8988T (cell line): ENCODE measurements around the gene CCDC88A.
"Not testable (repeated sequence)": the region's sequence is repeated elsewhere in the genome, so short reads cannot be mapped to it uniquely, and the experiment has no call there.

Experiments used
- DNase-seq: peaks from one replicate; pipeline ENCODE4 v3.0.0; 2011

CCDC88A gene

DNA sequence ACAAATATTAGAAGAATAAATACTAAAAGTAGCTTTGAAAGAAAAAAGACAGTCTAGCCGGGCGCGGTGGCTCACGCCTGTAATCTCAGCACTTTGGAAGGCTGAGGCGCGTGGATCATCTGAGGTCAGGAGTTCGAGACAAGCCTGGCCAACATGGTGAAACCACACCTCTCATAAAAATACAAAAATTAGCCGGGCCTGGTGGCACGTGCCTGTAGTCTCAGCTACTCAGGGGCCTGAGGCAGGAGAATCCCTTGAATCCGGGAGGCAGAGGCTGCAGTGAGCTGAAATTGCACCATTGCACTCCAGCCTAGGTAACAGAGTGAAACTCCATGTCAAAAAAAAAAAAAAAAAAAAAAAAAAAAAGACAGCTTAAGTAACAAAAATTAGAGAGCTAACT is 34.1 kb downstream of the CCDC88A start:
- DNase-seq: not testable (repeated sequence)

DNA sequence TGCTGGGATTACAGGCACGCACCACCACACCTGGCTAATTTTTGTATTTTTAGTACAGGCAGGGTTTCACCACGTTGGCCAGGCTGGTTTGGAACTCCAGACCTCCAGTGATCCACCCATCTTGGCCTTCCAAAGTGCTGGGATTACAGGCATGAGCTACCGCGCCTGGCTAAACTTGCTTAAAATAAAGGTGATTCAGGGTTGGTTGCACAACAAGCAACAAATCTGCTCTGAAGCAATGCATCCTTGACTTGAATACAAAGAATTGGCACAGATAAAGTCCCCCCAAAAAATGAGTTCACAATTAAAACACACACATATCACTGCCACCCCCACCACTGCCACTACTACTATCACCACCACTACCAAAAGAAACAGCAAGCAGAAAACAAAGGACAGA is 34.9 kb downstream of the CCDC88A start:
- no peak for DNase-seq

DNA sequence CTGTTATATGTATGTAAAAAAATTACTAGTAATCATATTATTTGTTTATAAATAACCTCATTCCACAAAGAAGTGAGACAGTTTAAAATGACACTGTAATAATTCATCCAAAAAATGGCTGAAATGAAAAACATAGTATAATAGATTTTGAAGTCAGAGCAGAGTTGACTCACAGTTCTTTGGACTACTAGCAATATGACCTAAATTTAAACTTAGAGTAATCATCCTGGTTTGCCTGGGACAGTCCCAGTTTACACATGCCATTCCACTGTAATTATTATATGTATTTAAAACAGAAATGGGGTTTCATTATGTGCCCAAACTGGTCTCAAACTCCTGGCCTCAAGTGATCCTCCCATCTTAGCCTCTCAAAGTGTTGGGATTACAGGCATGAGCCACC is 48.3 kb downstream of the CCDC88A start:
- DNase-seq: no peak

DNA sequence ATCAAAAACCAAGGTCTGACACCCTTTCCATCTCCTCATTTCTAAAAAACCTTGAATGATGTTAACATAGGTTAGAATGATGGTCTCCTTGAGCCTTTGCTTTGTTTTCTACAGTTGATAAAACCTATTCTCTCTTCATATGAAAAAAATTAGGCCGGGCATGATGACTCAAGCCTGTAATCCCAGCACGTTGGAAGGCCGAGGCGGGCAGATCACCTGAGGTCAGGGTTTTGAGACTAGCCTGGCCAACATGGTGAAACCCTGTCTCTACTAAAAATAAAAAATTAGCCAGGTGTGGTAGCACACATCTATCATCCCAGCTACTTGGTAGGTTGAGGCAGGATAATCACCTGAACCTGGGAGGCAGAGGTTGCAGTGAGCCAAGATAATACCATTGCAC is 49.4 kb downstream of the CCDC88A start:
- DNase-seq: no peak

DNA sequence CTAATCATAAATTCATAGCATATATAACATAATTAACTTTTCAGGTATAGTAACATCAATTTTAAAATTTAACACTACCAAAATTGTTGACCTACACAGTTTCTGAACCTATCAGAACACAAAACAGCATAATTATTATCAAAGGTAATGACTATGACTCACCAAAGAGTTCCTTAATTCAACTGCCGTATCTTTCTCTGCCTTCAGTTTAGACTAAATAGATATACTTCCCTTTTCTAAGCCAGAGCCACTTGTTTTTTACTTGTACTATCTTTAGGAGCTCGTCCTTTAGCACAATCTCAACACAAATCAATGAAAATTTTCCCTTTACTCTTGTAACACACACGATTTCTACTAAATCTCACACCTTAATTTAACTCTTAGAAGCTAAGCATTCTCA is 54.4 kb downstream of the CCDC88A start:
- DNase-seq: no peak

DNA sequence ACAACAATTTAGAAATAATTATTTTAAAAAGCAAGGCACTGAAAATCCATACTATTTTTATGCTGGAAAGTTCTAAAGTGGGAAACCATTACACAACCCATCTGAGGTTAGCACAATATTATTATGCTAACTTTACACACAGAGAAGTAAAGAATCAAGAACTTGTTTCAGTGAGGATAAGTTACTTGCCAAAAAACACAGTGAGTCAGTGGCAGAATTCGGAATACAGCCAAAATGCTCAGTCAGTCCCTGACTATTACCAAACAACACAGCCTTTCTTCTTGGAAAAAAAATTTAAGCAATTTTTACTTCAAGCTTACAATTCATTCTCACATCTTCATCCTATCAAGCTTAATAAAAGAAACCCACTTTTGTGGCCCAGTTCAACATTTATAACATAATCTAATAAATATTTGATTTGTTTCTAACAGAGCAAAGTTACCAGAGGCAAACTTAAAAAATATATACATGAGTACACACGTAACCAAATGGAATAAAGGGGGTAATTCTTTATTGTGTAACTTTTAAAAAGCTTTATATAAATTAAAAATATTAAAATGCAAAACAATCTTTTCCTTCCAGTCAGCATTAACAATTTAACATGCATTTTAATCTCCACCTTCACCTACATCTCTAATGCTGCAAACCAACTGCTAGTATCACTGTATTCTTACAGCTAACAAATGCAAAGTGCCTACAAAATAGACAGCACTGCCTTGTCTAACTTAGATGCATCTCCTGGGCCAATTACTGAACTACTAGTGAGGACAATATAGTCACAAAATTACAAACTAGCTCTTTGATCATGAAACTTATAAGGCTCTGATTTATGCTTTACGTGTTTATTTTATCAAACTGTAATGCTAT is 55.2 kb downstream of the CCDC88A start:
- DNase-seq: no peak

DNA sequence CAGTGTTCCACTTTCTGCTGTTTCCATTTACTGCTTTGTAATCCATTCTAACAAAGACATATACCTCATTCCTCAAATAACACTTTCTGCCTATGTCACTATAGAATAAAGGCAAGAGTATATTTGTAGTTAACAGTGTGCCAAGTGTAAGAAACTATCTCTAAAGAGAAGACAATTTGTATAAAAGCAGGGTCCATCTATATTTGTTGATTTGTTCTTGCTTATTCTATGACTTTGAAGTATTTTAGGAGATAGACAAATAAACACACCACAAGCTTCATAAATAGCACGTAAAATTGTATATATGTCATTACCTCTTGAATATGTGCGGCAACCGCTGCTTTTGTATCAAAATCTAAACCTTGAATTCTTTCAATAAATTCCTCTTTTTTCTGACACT is 56.0 kb downstream of the CCDC88A start:
- DNase-seq: no peak

DNA sequence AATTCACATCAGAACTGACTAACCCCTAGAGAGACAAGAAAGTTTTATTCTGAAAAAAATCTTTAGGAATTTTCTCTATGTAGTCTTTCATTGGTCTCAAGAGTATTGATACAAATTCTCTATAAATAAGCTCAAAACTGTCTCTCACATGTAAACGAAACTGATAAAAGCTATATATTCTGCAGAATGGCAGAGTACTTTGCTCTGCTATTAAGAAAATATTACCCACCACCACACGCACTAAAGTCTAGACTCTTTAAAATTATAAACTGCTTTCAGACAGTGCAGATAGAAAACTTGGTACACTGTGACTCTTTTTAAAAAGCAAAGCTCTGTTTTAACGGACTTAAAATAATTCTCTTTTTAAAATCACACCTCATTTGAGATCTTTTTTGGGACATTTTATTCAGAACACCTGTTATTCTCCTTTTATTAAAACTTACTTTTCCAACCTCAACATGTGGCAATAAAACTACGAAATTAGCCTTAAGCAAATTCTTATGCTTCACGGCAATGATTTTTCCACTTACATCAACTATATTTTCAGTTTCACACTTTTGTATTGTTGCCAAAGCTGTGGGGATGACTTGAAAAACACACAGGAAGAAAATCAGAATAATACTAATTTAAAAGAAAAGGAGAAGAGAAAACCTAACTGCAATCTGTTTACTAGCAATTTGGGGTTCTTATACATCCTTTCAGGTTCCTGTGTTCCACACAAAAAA is 58.0 kb downstream of the CCDC88A start:
- DNase-seq: no peak

DNA sequence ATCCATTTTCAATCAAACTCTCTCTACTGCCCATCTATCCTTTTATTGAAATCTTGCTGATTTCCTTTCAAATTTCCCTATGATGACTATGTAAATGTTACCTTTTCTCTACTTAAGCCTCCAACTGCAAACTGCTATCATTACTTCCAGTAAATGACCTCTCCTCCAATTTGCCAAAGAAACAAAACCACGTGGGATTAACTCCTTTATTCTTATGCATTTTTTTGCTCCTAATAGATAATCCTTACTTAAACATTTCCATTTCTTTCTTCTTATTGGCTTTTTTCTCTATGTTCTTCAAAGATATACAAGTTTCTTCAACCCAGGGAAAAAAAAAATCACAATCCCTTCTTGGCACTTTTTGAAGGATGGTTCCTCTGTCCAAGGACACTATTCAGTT is 61.2 kb downstream of the CCDC88A start:
- DNase-seq: no peak

DNA sequence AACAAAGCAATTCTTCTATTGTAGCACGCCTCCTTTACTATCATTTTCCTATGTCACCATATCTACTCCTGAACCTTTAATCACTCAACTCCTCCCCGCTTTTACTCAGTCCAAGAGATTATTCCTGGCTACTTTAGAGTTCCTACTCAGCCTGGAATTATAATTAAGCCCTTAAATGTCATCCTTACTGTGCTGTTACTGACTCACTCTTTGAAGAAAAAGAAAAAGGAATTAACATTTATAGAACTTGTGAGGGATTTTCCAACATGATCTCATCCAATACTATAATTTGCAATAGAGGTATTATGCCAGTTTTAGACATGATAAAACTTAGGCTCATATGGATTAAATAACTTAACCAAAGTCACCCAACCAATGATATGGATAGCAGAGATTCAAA is 61.7 kb downstream of the CCDC88A start:
- DNase-seq: no peak

DNA sequence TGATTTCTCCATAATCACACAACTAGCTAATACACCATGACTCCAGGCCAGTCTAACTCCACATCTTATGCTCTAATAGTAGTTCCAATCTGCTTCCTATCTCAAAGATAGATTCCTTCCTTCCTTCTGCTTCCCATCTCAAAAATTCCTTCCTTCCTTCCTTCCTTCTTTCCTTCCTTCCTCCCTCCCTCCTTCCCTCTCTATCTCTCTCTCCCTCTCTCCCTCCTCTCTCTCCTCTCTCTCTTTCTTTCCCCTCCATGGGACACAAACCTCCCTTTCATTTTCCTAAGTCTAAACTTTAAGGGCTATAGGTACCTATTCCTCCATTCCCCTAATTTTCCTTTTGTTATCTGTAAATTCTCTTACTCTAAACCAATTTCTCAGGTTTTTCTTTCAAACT is 62.5 kb downstream of the CCDC88A start:
- DNase-seq: no peak

DNA sequence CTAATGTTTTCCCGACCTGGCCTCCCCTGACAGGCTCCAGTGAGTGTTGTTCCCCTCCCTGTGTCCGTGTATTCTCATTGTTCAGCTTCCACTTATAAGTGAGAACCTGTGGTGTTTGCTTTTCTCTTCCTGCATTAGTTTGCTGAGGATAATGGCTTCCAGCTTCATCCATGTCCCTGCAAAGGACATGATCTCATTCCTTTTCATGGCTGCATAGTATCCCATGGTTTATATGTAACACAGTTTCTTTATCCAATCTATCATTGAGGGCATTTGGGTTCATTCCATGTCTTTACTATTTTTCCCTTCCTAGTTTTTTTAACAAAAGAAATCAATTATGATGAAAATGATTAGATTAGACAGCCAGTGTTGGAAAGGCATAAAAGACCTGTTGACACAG is 63.5 kb downstream of the CCDC88A start:
- DNase-seq: not testable (repeated sequence)

DNA sequence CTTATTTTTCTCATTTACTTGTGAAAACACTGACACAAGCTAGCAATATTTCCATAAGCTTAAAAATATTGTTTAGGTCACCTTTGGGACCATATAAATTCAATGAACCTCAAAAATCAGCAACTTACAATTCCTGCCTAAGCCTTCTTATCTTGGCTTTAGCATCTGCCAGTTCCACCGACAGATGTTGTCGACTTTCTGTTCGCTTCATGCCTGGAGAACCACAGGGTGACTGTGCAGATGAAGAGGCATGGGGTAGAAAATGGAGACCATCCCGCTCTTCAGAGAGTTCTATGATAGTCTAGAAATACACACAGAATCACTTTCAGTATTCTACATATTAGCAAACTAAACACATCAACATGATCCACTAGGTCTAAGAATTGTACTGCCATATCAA is 64.2 kb downstream of the CCDC88A start:
- DNase-seq: no peak

DNA sequence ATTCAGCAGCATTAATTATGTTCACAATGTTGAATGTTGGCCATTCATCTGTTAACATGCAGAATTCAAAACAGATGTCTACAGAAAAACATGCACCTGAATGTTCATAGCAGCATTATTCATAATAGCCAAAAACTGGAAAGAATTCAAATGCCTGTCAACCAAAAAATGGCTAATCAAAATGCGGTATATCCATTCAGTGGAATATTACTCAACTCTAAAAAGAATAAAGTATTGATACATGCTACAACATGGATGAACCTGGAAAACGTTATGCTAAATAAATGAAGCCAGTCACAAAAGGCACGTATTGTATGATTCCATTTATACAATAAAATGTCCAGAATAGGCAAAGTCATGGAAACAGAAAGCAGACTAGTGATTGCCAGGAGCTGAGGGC is 68.0 kb downstream of the CCDC88A start:
- no peak for DNase-seq

DNA sequence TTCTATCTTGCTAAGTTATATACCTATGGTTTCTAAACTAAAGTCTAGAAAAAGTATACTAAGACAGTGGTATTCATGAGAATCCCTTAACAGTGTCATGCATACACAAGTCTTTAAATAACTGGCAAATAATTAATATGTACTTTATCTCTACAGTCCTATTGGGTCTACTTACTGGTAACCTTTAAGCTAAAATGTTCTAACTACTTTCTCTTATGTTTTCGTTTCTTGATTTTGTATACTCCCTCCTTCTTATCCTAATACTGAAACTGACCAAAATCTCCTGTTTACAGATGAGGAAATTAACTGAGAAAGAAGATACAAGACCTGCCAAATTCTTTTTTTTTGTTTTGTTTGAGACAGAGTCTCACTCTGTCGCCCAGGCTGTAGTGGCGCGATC is 74.6 kb downstream of the CCDC88A start:
- DNase-seq: no peak

DNA sequence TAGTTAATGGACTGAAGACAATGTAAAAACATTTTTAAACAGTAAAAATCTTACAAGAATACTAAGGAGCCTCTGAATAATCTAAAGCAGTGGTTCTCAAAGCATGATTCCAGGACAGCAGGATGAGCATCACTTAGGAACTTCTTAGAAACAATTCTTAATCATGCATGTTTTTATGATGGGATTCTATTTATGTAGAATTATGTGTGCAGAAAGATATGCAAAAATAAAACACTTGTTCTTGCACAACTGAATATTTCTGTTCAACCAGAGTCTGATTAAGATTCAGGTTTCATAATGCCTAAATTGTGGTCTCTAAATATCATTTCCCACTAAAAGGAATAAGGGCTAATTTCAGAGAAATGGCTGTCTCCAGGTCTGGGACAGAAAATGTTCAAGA is 81.4 kb downstream of the CCDC88A start:
- no peak for DNase-seq

DNA sequence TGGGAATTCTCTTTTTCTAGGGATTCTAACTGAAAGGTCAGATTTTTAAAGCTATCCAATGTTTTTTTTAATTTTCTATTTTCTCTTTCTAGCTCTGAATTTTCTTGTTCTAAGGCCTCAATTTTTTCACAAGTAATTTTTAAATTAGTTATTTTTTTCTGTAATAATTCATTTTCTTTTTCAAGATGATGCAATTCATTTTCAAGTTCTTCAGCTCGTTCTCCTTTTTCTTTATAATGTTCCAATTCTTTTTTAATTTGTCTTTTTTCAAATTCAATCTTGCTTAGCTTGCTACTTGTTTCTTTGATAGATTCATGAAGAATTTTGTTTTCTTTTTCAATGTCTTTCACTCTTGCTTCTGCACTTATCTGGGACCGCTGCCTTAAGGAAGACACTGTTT is 84.9 kb downstream of the CCDC88A start:
- no peak for DNase-seq

DNA sequence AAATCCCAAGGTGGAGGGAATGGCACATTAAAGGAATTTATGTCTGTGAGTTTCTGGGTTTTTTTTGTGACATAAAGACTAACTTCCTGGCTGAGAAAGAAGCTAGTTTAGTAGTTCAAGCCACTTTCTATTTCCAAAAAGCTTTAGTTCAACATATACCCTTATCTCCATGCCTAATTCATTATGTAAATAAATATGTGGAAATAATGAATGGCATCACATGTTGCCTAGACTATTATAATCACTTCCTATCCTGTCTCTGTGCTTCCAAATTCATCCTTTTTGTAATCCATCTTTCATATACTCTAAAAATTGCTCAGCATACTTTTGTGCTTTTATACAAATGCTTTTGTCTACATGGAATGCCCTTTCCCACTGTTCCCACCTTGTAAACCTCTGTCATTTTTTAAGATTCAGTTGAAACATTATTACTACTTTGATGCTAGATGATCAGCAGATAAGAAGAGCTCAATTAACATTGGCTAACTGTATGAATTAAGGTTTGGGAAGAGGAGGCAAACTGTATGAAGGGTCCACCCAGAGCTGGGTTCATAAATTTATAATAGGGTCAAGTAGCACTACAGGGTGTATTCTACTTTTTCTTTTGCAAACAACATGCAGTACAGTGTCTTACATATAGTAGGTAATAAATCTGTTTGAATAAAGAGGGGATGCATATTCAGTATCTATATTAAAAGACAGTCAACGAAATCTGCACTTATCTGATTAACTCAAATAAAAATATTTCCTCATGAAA is 88.9 kb downstream of the CCDC88A start:
- no peak for DNase-seq

DNA sequence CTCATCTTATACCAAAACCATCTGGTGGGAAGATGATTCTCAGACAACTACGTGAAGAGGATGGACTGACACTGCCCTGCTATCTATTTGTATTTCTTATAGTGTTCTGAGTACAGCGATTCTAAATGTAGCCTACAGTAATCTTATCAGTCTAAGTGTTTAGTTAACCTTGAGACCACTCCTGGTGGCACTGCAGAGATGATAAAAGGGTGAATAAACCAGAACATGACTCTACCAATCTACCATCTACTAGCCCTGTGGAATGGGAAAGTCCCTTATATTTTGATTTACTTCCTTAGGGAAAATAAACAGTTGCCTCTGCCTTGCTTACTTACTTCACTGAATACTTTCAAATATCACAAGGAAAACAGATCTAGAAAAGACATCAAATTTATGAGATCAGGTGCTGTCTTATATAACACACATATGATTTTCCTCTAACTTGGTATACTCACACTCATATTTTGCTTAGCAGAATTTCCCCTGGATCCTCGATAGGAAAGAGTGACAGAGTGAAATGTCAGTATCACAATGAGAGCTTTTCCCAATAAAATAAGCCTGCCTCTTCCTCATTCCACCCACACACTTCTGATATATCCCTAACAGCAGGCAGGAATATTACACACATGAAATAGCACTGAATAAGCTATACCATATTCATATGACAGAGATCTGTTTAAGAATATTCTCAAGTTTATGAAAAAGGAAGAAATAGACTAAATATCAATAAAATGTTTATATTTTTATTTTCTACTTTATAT is 92.0 kb downstream of the CCDC88A start:
- no peak for DNase-seq

DNA sequence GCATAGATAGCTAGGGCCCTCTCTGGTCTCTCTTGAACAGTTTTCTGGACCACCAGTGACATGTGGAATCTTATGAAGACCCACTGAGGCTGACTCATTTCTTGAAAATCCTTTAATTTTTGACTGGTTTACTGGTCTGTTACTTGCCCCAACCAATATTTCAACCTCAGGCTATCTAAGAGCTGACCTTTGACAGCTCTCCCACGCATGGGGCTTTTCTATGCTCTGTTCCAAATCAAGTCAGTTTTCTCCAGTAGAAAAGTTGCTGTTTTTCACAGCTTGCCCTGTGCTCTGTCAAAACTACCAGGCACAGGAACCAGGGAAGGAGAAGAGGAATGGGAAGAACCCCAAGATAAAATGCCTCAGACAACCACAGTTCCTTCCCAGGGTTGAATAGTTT is 104.7 kb downstream of the CCDC88A start:
- no peak for DNase-seq

DNA sequence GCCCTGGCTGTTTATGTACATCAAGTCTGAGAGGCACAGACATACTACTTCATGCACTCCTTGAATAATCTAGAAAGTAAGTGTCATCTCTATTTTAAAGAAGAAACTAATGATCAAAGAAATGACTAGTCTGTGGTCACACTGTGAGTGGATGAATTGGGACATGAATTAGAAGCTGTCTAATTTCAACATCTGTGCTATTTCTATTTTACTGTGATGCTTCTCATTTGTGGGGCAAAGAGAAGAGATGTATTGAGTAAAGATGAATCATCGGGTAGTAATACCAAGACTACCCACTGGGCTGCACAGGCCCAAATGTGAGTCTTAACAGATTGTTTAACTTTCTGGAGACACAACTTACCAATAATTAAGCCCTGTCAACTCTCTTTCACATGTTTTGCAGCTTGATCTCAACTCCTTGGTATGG is 108.2 kb downstream of the CCDC88A start:
- DNase-seq: no peak

DNA sequence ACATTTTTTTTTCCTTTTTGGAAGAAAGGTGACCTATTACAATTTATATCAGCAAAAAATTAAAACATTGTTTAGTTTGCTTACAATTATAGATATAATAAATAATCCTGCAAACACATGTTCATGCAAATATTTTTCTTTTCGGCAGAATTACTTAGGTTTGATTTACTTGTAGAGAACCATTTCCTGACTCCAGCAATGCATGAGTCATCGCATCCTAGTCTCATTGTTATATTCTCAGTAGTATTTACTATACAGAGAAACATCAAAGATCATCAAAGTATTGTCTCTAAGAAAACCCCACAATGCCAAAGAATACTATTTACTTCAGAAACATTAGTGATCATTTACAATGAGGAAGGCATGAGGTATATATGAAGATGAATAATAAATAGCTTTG is 110.2 kb downstream of the CCDC88A start:
- no peak for DNase-seq

DNA sequence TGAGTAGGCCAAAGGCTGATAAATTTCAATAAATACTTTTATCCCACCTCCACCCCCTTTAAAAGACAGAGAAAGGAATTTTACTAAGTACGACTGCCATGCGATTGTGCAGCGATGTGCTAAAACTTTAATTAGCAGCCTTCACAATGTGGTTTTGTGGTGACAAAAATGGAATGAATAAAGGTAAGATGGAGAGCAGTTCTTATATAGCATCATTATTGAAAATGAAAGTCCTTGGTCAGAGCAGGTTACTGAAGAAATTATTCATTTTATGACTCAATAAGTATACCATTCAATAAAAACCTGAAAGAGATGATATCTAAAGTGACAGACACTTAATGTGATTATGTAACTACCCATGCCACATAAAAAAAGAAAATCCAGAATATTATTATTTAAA is 117.4 kb downstream of the CCDC88A start:
- DNase-seq: no peak
